BJ (cell line): ENCODE data around the gene SCGB3A1. TPM values are rescaled to one million over a fixed set of nuclear protein-coding genes. Genes with fewer than 3 reads are reported as not detected.

ENCODE experiments used
- CTCF ChIA-PET: fragments of 350-600 bp; formaldehyde crosslinking; extraction: SDS; loops from one replicate; lab custom pipeline; 2021; ENCODE audit warnings: antibody characterized with exemption, inconsistent platforms; lab: Yijun Ruan, JAX
- POLR2A ChIA-PET: fragments of 300-600 bp; sonication (Branson Sonifier 250); formaldehyde crosslinking; extraction: SDS; loops from one replicate; lab custom pipeline; 2021; ENCODE audit warnings: antibody characterized with exemption; lab: Charles Lee
- DNase-seq: peaks from one replicate; pipeline ENCODE4 v3.0.0-alpha.2; 2011; ENCODE audit warnings: low read depth
- H3K27me3 ChIP-seq: 2 replicates; pipeline ENCODE4 v1.6.0; 2011; ENCODE audit warnings: low read length; ENCODE audit not compliant: control insufficient read depth, insufficient read depth
- H3K36me3 ChIP-seq: 2 replicates; pipeline ENCODE4 v1.5.1; 2011; ENCODE audit warnings: low read length; ENCODE audit not compliant: control insufficient read depth, insufficient read depth
- H3K4me3 ChIP-seq: 2 replicates; pipeline ENCODE4 v1.5.1; 2011; ENCODE audit warnings: low read depth, mild to moderate bottlenecking, control low read depth, low read length
- CTCF ChIP-seq: IDR thresholded peaks from 2 replicates; pipeline ENCODE4 v1.5.1; 2011; ENCODE audit warnings: low read depth, mild to moderate bottlenecking, control low read depth, inconsistent platforms, low read length, moderate library complexity; ENCODE audit not compliant: insufficient read depth
- polyA plus RNA-seq: library from polyadenylated mRNA; depleted of rRNA; stranded (reverse); fragments of >200 nt; gene quantifications from 2 replicates; pipeline ENCODE4 v1.2.3, GENCODE V29; 2011

The SCGB3A1 gene
- polyA plus RNA-seq, 1 experiment = not detected

GRCh38 chr5:180625125-180625790 lies 34.0 kb upstream of the SCGB3A1 start:
- no peak for TF ChIP-seq CTCF
- no peak overlapping the region for H3K4me3 ChIP-seq
- CTCF ChIA-PET = interaction anchor here (1.0 to 1.5 kb wide), 2 partner anchors 19 to 332 kb away, joined by 3 to 6 read pairs; no protein-coding TSS in a partner anchor
- no peaks in the 10 kb centered on the region for H3K36me3 ChIP-seq
- no peak for DNase-seq
- no peaks in the 10 kb centered on the region for H3K27me3 ChIP-seq
- POLR2A ChIA-PET = no interaction called here

GRCh38 chr5:180624587-180624986 lies 33.3 kb upstream of the SCGB3A1 start:
- no peak for DNase-seq
- ChIA-PET POLR2A (no interaction called here), CTCF (interaction anchor here (1.0 to 1.5 kb wide), 2 partner anchors 19 to 331 kb away, joined by 3 to 6 read pairs; no protein-coding TSS in a partner anchor)
- no peaks in the 10 kb centered on the region for H3K36me3 ChIP-seq
- no peak for TF ChIP-seq CTCF
- no peak overlapping the region for H3K4me3 ChIP-seq
- H3K27me3 ChIP-seq = no peaks in the 10 kb centered on the region

GRCh38 chr5:180623844-180624243 lies 32.5 kb upstream of the SCGB3A1 start:
- H3K4me3 ChIP-seq = no peak overlapping the region
- H3K27me3 ChIP-seq = no peaks in the 10 kb centered on the region
- ChIA-PET CTCF (interaction anchor here (1.5 kb wide), 1 partner anchor 18 kb away, joined by 6 read pairs; no protein-coding TSS in a partner anchor), POLR2A (no interaction called here)
- no peaks in the 10 kb centered on the region for H3K36me3 ChIP-seq
- TF ChIP-seq CTCF = no peak
- DNase-seq = no peak

GRCh38 chr5:180623411-180623834 lies 32.1 kb upstream of the SCGB3A1 start:
- Histone ChIP-seq H3K36me3 (no peaks in the 10 kb centered on the region), H3K27me3 (no peaks in the 10 kb centered on the region), H3K4me3 (no peak overlapping the region)
- no peak for TF ChIP-seq CTCF
- CTCF ChIA-PET = no interaction called here
- POLR2A ChIA-PET = no interaction called here
- no peak for DNase-seq

GRCh38 chr5:180622910-180623309 lies 31.6 kb upstream of the SCGB3A1 start:
- Histone ChIP-seq H3K27me3 (no peaks in the 10 kb centered on the region), H3K4me3 (no peak overlapping the region), H3K36me3 (no peaks in the 10 kb centered on the region)
- no peak for TF ChIP-seq CTCF
- CTCF ChIA-PET = no interaction called here
- no peak for DNase-seq
- POLR2A ChIA-PET = no interaction called here
